Suppressor macrophage (primary cell): ENCODE data around the gene GINS1.

Source experiments
- DNase-seq, 4 experiments: peaks; one replicate each; pipeline ENCODE4 v3.0.0-alpha.2; 2020 to 2022

The GINS1 gene

DNA sequence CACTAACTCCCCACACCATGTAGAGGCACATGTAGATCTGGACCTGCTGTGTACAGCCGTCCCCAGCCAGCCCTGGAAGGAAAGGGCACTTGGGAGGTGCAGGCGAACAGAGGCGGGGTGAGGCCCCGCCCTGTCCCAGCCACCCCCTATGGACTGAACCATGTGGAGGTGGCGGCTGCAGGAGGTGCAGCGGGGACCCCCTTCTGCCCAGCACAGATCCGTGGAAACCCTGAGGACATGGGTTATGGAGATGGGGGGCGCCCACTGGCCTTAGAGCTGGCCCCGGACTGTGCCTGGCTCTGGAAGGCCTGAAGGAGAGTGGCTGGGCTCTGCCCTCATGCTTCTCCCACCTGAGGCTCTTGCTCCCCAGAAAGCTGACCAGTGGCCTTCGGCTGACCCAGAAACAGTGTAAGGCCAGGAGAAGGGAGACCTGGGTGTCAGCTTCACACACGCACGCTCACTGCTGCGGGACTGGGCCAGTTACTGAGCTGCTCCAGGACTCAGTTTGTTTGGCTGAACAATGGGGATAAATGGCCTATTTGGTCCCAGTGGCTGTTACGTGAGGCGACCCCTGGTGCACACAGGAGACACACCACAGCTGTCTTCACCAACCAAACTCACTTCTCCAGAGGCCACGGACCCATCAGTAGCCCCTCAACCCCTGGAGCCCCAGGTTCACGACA, 87.2 kb downstream of the GINS1 start:
- DNase-seq: no peak

DNA sequence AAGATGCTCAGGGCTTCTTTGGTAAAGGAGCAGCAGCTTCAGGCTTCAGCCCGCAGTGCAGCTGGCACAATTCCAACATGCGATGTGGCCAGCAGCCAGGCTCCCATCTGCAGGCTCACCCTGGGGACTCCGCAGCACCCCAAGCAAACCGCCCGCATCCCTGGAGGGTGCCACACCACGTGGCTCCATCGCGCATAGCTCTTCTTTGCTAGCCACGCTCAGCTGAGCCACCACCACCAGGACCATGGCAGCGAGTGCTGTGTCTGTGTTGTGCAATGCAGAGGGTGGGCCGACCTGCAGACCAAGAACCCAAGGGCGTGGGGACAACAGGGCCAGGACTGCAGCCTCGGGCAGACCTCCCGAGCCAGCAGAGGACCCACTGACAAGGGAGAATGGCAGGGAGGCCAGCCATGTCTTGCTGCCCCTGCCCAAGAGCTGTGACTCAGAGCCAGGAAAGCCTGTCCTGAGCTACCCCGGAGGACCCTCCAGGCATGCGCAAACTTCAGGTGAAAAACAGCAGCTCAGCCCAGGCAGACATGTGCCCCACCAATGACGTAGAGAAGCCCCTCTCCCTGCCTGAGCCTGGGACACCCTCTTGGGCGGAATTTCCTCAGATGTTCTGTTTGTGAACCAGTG, 87.8 kb downstream of the GINS1 start:
- DNase-seq: no peak

DNA sequence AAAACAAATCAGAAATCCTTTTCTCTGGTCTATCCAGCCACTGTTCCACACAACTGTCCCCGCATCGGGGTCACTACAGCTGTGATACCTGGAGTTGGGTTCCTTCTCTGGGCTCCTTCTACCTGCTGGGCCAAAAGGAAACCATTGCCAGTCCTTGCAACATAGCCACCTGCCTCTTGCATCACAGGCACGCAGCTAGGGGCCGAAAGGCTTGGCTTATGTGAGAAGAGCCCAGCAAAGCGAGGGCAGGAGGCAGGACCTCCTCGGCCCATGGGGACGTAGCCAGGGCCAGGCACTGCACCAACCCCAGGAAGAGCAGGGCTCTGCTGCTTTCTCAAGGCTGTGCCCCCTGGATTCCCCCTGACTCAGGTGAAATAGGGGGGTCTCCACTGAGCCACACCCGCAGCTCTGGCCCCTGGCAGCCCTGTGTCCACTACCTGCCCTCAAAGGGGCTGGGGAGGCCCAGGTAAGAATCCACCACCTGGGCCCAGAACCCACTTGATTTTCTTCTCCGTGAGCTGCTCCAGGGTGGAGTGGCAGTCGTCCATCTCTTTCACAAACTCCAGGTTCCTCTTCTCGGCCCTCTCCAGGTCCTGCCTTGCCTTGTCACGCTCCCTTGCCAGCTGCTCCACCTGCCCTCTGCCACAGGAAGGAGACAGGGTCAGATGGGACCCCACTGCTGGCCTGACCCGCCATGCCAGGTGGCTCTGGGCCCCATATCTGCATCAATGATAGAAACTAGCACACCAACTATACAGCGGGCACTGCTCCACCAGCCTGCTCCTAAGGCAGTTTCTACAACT, 88.9 kb downstream of the GINS1 start:
- DNase-seq: no peak

DNA sequence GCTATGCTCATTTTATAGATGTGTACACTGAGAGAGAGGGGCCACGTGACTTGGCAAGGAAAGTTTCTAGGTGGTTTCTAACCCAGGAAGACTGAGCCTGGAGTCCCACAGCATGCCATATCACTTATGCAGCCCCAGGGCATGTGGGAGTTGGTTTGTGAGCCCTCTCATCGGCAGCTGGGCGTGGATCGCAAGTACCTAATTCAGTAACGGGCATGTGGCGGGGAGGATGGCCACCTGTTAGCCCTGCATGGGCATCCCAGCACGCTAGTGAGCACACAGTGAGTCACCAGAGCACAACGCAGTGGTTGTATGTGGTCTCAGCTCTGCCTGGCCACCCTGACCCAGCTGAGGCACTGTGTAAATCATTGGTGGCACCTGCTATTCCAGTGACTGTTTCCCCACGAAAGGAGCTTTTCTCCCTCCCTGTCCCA, 89.5 kb downstream of the GINS1 start:
- no peak for DNase-seq

DNA sequence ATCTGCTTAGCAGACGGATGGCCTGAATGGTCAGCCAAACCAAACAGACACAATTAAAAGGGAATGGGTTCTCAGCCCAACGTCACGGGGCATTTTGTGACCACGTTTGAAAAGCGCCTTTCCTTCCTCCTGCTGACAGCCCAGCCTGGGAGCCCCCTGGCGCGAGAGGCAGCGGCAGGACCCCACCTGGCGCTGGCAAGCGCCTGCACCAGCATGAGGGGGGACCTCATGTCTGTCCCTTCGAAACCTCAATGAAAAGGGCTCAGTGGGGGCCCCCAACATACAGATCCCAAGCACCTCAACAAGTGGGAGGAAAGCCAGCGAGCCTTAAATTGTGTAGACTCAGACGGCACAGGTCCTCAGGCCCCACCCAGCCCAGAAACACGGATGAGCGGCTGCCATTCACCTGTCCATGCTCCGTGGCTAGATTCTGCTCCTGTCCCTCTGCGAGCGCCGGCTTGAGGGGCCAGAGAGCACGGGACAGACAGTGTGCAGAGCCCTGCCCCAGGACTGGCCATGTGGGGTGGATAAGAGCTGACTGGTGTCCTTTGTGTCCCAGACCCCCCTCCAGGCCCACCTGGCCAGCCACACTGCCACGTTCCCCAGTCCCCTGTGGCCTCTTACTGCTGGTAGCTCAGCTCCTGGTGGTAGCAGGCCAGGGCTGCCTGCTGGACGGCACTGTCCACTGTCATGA, 90.3 kb downstream of the GINS1 start:
- DNase-seq: no peak
